Body of pancreas (tissue), 4 donors: ENCODE results near the gene PHLDA1. TPM values are rescaled to one million over a fixed set of nuclear protein-coding genes. Genes with fewer than 3 reads are reported as not detected.

Experiments
- ATAC-seq: fragments of 150-250 bp; one replicate; pipeline ENCODE4 v1.9.1; 2016
- DNase-seq, 4 donors: peaks; one replicate each; pipeline ENCODE4 v3.0.0-alpha.2; 2019
- H3K27ac ChIP-seq, 4 donors: fragments of 200-600 bp; sonication (generic); 1 replicate in 3 of 4; 2 replicates in 1 of 4; pipeline versions ENCODE4 v1.5.1 to v1.6.1; 2016 to 2019; ENCODE audit warnings: mild to moderate bottlenecking in 1 of 4, mixed read lengths in 1 of 4, moderate library complexity in 1 of 4
- H3K27me3 ChIP-seq, 2 donors: fragments of 200-600 bp; sonication (generic); one replicate each; pipeline ENCODE4 v1.6.0; 2016; ENCODE audit warnings: mild to moderate bottlenecking in 1 of 2
- H3K36me3 ChIP-seq, 2 donors: fragments of 200-600 bp; sonication (generic); replicated peaks in 1 of 2; 2 replicates each; pipeline ENCODE4 v1.5.1; 2016; ENCODE audit warnings: low read depth in 2 of 2; ENCODE audit not compliant: insufficient read depth in 1 of 2
- H3K4me1 ChIP-seq: fragments of 200-600 bp; sonication (generic); one replicate; pipeline ENCODE4 v1.6.0; 2016
- H3K4me3 ChIP-seq, 2 donors: fragments of 200-600 bp; sonication (generic); 1 replicate in 1 of 2; 2 replicates in 1 of 2; pipeline ENCODE4 v1.5.1; 2016 to 2019
- H3K9me3 ChIP-seq, 3 donors: fragments of 200-600 bp; sonication (generic); 1 replicate in 2 of 3; 2 replicates in 1 of 3; pipeline ENCODE4 v1.5.1; 2016
- CTCF ChIP-seq, 7 experiments: fragments of 450-650 bp in 4 of 7; fragments of 200-600 bp in 3 of 7; sonication (generic) in 3 of 7; IDR thresholded peaks; one replicate each; pipeline ENCODE4 v1.5.1; 2016 to 2019; ENCODE audit warnings: antibody characterized with exemption in 7 of 7
- POLR2A ChIP-seq, 3 donors: fragments of 450-650 bp; IDR thresholded peaks; one replicate each; pipeline ENCODE4 v1.6.1; 2016; ENCODE audit warnings: antibody characterized with exemption in 3 of 3, mild to moderate bottlenecking in 2 of 3
- WGBS, 2 donors: methylation state at CpG; one replicate each; pipeline ENCODE4 v1.1.5; 2017; 5-methylcytosine and 5-hydroxymethylcytosine counted together
- intact Hi-C: fragments of 100-400 bp; cut with DNase I; formaldehyde crosslinking; loops from one replicate; pipeline ENCODE4 v1.15.1; 2023
- total RNA-seq, 2 donors: library from RNA; depleted of rRNA; stranded (reverse); fragments of >200 nt; gene quantifications; one replicate each; pipeline ENCODE4 v1.1.0, GENCODE V29; 2016

Gene PHLDA1
- 10 to 100 TPM; 11.9 to 22.4 TPM for total RNA-seq

- intact Hi-C loops = no loop called here
- peak; percentile 90 for ATAC-seq
- WGBS, 2 donors = 0 to 1% methylated on average over 15 to 62 of the region's 67 CpGs
Measured at GRCh38 chr12:76031414-76032042, at the start of gene PHLDA1. Gene PHLDA1, minus strand, starts transcription at chr12:76031776.

GRCh38 chr12:76080729-76081415 lies 49.3 kb upstream of the PHLDA1 start:
- Histone ChIP-seq H3K9me3 (no peaks in the 10 kb centered on the region), H3K4me3 (no peak overlapping the region), H3K27ac (no peak overlapping the region), H3K36me3 (no peaks in the 10 kb centered on the region), H3K27me3 (no peaks in the 10 kb centered on the region), H3K4me1 (peaks cover 27% of the 10 kb centered on the region)
- TF ChIP-seq CTCF (IDR thresholded peaks at IDR 0.05) (no peak), POLR2A (IDR thresholded peaks at IDR 0.05) (no peak)
- 44 to 58% methylated on average over 6 of the region's 6 CpGs for WGBS, 2 donors
- intact Hi-C loops = no loop called here
- DNase-seq (no peak), ATAC-seq (no peak)

More at GRCh38 chr12:76031414-76032042, at the start of gene PHLDA1:
- Histone ChIP-seq H3K9me3 (no peaks in the 10 kb centered on the region), H3K27ac (peak within 1 kb of the TSS; percentile 94 to 99 (median 98)), H3K4me1 (peaks cover 36% of the 10 kb centered on the region), H3K4me3 (peak within 1 kb of the TSS; percentile 62 to 69), H3K36me3 (no peaks in the 10 kb centered on the region), H3K27me3 (no peaks in the 10 kb centered on the region)
- TF ChIP-seq CTCF (IDR thresholded peaks at IDR 0.05) (peak; percentile 37 to 89 (median 85)), POLR2A (IDR thresholded peaks at IDR 0.05) (peak; percentile 84 to 96 (median 96))
- DNase-seq = peak; percentile 95 to 96 (median 96)

- Histone ChIP-seq H3K27me3 (no peaks in the 10 kb centered on the region), H3K27ac (no peak overlapping the region), H3K36me3 (no peaks in the 10 kb centered on the region), H3K4me1 (peaks cover 23% of the 10 kb centered on the region), H3K9me3 (no peaks in the 10 kb centered on the region), H3K4me3 (no peak overlapping the region)
- no peak for TF ChIP-seq CTCF (IDR thresholded peaks at IDR 0.05)
- TF ChIP-seq POLR2A (IDR thresholded peaks at IDR 0.05) = no peak
- intact Hi-C loops = no loop called here
- ATAC-seq = no peak
- DNase-seq = no peak
- WGBS, 2 donors = 84 to 88% methylated on average over 2 of the region's 2 CpGs
Measured at GRCh38 chr12:76080017-76080728, 48.6 kb upstream of the PHLDA1 start.

- Histone ChIP-seq H3K4me1 (peaks cover 20% of the 10 kb centered on the region), H3K36me3 (no peaks in the 10 kb centered on the region), H3K27me3 (no peaks in the 10 kb centered on the region), H3K27ac (no peak overlapping the region), H3K4me3 (no peak overlapping the region), H3K9me3 (no peaks in the 10 kb centered on the region)
- WGBS, 2 donors = 76 to 79% methylated on average over 2 of the region's 2 CpGs
- ATAC-seq (no peak), DNase-seq (no peak)
- intact Hi-C loops = no loop called here
- TF ChIP-seq CTCF (IDR thresholded peaks at IDR 0.05) (no peak), POLR2A (IDR thresholded peaks at IDR 0.05) (no peak)
Measured at GRCh38 chr12:76078748-76079147, 47.2 kb upstream of the PHLDA1 start.
